Right cardiac atrium (tissue), 5 donors: ENCODE measurements around the gene CDKL1. TPM values are rescaled to one million over a fixed set of nuclear protein-coding genes. Genes with fewer than 3 reads are reported as not detected.
"Not testable (repeated sequence)": the region's sequence is repeated elsewhere in the genome, so short reads cannot be mapped to it uniquely, and the experiment has no call there.

Source experiments
- ATAC-seq, 2 donors: fragments of 200-7000 bp; cut with Tn5 transposase; one replicate each; pipeline versions ENCODE4 v1.8.0 to v1.9.1; 2020; ENCODE audit warnings: moderate library complexity in 2 of 2, mild to moderate bottlenecking in 1 of 2
- DNase-seq, 3 donors: peaks; one replicate each; pipeline ENCODE4 v3.0.0-alpha.2; 2020
- H3K27ac ChIP-seq: one replicate; pipeline ENCODE4 v1.5.1; 2013; ENCODE audit warnings: mild to moderate bottlenecking, low read length, control low read depth, moderate library complexity
- H3K27me3 ChIP-seq: one replicate; pipeline ENCODE4 v1.6.1; 2013; ENCODE audit not compliant: control insufficient read depth, insufficient read depth
- H3K4me1 ChIP-seq: one replicate; pipeline ENCODE4 v1.6.1; 2013; ENCODE audit warnings: low read length; ENCODE audit not compliant: control insufficient read depth, insufficient read depth
- H3K4me3 ChIP-seq: one replicate; pipeline ENCODE4 v1.5.1; 2013; ENCODE audit warnings: low read length, control low read depth
- H3K9me3 ChIP-seq: one replicate; pipeline ENCODE4 v1.6.1; 2013; ENCODE audit warnings: low read length; ENCODE audit not compliant: control insufficient read depth
- WGBS: extraction: QIAGEN DNeasy Blood & Tissue Kit; methylation state at CpG from one replicate; pipeline ENCODE4 v1.1.7; 2013; 5-methylcytosine and 5-hydroxymethylcytosine counted together
- intact Hi-C, 4 donors: fragments of 100-400 bp; cut with DNase I; formaldehyde crosslinking; loops; one replicate each; pipeline versions ENCODE4 v1.11.0 to v1.14.0; 2022 to 2023
- polyA plus RNA-seq: library from polyadenylated mRNA; stranded (reverse); fragments of 200-250 nt; gene quantifications from one replicate; pipeline ENCODE4 v1.2.3, GENCODE V29; 2013
- total RNA-seq, 4 donors: library from RNA; stranded (reverse); fragmentation: NEBNext Ultra II Directional; extraction: Animal tissue kit (Norgen Biotek cat#: 25700); gene quantifications; one replicate each; pipeline ENCODE4 v1.2.1, GENCODE V29; 2021
- donor health status: healthy with polysubstance abuse.
- donor health status: DM: no; HTN: yes; CAD: no.
- donor health status: DM: no; HTN: no; CAD: no.
- donor health status: DM: no; HTN: yes; CAD: no; lungs with severe emphysema.
- donor health status: DM: yes; HTN: yes; CAD: no.

Gene CDKL1
- total and polyA plus RNA-seq, 5 donors = 1.0 to 4.7 (median 2.6) TPM

- intact Hi-C loops = loop anchor here in 2 of 4 donors (5.0 kb wide), 1 partner anchor 211 kb away; the partner anchor contains the start of gene MAP4K5 (in 2 of the 2)
- H3K27me3 ChIP-seq = no peaks in the 10 kb centered on the region
- no peaks in the 10 kb centered on the region for H3K9me3 ChIP-seq
- no peaks in the 10 kb centered on the region for H3K4me1 ChIP-seq
- 4% methylated on average over 9 of the region's 9 CpGs for whole genome bisulfite sequencing
- ATAC-seq (peak; percentile 95 to 97), DNase-seq (peak in 2 of 3 donors; percentile 45 to 65)
- H3K4me3 ChIP-seq = peak overlapping the region; percentile 26
- H3K27ac ChIP-seq = peak overlapping the region; percentile 39
Measured at GRCh38 chr14:50321009-50321660, 75.5 kb downstream of the CDKL1 start.

GRCh38 chr14:50320283-50320682, 76.4 kb downstream of the CDKL1 start:
- no peak overlapping the region for H3K27ac ChIP-seq
- no peak for DNase-seq
- H3K27me3 ChIP-seq = no peaks in the 10 kb centered on the region
- ATAC-seq = peak; percentile 37
- H3K9me3 ChIP-seq = no peaks in the 10 kb centered on the region
- H3K4me3 ChIP-seq = no peak overlapping the region
- intact Hi-C loops = loop anchor here in 2 of 4 donors (5.0 kb wide), 1 partner anchor 212 kb away; the partner anchor contains the start of gene MAP4K5 (in 2 of the 2)
- 60% methylated on average over 8 of the region's 8 CpGs for WGBS
- no peaks in the 10 kb centered on the region for H3K4me1 ChIP-seq

- intact Hi-C loops = loop anchor here (2.0 to 5.0 kb wide), 2 partner anchors 213 kb away; partner anchors contain the start of gene MAP4K5 (in 4 of the 4)
- H3K27ac ChIP-seq = no peak overlapping the region
- no peaks in the 10 kb centered on the region for H3K27me3 ChIP-seq
- H3K9me3 ChIP-seq = no peaks in the 10 kb centered on the region
- no peak overlapping the region for H3K4me3 ChIP-seq
- no peak for ATAC-seq
- H3K4me1 ChIP-seq = no peaks in the 10 kb centered on the region
- DNase-seq = no peak
- WGBS = 90% methylated on average over 2 of the region's 2 CpGs
Measured at GRCh38 chr14:50319721-50320120, 77.0 kb downstream of the CDKL1 start.

- intact Hi-C loops = loop anchor here in 2 of 4 donors (2.0 to 5.0 kb wide), 2 partner anchors 213 to 214 kb away; partner anchors contain the start of gene MAP4K5 (in 2 of the 2)
- no peak overlapping the region for H3K27ac ChIP-seq
- no peaks in the 10 kb centered on the region for H3K27me3 ChIP-seq
- ATAC-seq = no peak
- DNase-seq = no peak
- no peaks in the 10 kb centered on the region for H3K9me3 ChIP-seq
- 73% methylated on average over 1 of the region's 1 CpG for WGBS
- H3K4me3 ChIP-seq = no peak overlapping the region
- H3K4me1 ChIP-seq = no peaks in the 10 kb centered on the region
Measured at GRCh38 chr14:50319293-50319692, 77.4 kb downstream of the CDKL1 start.

GRCh38 chr14:50318031-50318626, 78.6 kb downstream of the CDKL1 start:
- Histone ChIP-seq H3K27ac (no peak overlapping the region), H3K9me3 (no peaks in the 10 kb centered on the region), H3K27me3 (no peaks in the 10 kb centered on the region), H3K4me3 (no peak overlapping the region), H3K4me1 (no peaks in the 10 kb centered on the region)
- ATAC-seq (no peak), DNase-seq (no peak)
- WGBS = 41% methylated on average over 4 of the region's 4 CpGs
- intact Hi-C loops = loop anchor here in 2 of 4 donors (2.0 to 5.0 kb wide), 2 partner anchors 214 to 215 kb away; partner anchors contain the start of gene MAP4K5 (in 2 of the 2)

GRCh38 chr14:50314098-50314497, 82.6 kb downstream of the CDKL1 start:
- ATAC-seq, H3K4me3 ChIP-seq, H3K27ac ChIP-seq, H3K27me3 ChIP-seq, H3K9me3 ChIP-seq, H3K4me1 ChIP-seq, DNase-seq, intact Hi-C loops: not testable (repeated sequence)
- 93% methylated on average over 3 of the region's 3 CpGs for WGBS

- Histone ChIP-seq H3K27me3 (no peaks in the 10 kb centered on the region), H3K4me3 (peak overlapping the region; percentile 32), H3K9me3 (no peaks in the 10 kb centered on the region), H3K27ac (peak overlapping the region; percentile 28), H3K4me1 (peaks cover 2% of the 10 kb centered on the region)
- ATAC-seq (no peak), DNase-seq (no peak)
- 3% methylated on average over 18 of the region's 18 CpGs for WGBS
- intact Hi-C loops = no loop called here
Measured at GRCh38 chr14:50312734-50313054, 84.0 kb downstream of the CDKL1 start.

- peaks cover 2% of the 10 kb centered on the region for H3K4me1 ChIP-seq
- DNase-seq (peak; percentile 95 to 98 (median 98)), ATAC-seq (peak; percentile 100)
- H3K27me3 ChIP-seq = no peaks in the 10 kb centered on the region
- peak within 1 kb of the TSS; percentile 87 for H3K27ac ChIP-seq
- intact Hi-C loops = no loop called here
- under 1% methylated on average over 83 of the region's 83 CpGs for WGBS
- H3K9me3 ChIP-seq = no peaks in the 10 kb centered on the region
- H3K4me3 ChIP-seq = peak within 1 kb of the TSS; percentile 32
Measured at GRCh38 chr14:50311972-50312733, 84.5 kb downstream of the CDKL1 start, which contains the start of the genes DMAC2L and L2HGDH. TSS of gene DMAC2L (plus strand) at chr14:50312324. CDS start at chr14:50321488, 9,164 bp downstream. TSS of gene L2HGDH (minus strand) at chr14:50312229. CDS start at chr14:50312150, 79 bp downstream.

GRCh38 chr14:50311337-50311971, 85.2 kb downstream of the CDKL1 start:
- H3K4me3 ChIP-seq = peak overlapping the region; percentile 32
- ATAC-seq = no peak
- H3K9me3 ChIP-seq = no peaks in the 10 kb centered on the region
- peak overlapping the region; percentile 3 for H3K27ac ChIP-seq
- intact Hi-C loops = no loop called here
- no peaks in the 10 kb centered on the region for H3K27me3 ChIP-seq
- 4% methylated on average over 18 of the region's 18 CpGs for whole genome bisulfite sequencing
- peaks cover 2% of the 10 kb centered on the region for H3K4me1 ChIP-seq
- DNase-seq = no peak

- H3K9me3 ChIP-seq = no peaks in the 10 kb centered on the region
- H3K27ac ChIP-seq = no peak overlapping the region
- no peak overlapping the region for H3K4me3 ChIP-seq
- 92% methylated on average over 4 of the region's 4 CpGs for WGBS
- ATAC-seq (no peak), DNase-seq (no peak)
- intact Hi-C loops = no loop called here
- peaks cover 2% of the 10 kb centered on the region for H3K4me1 ChIP-seq
- H3K27me3 ChIP-seq = no peaks in the 10 kb centered on the region
Measured at GRCh38 chr14:50310445-50310844, 86.2 kb downstream of the CDKL1 start.
